Tongue (tissue), 2 donors: Measurements from ENCODE around the gene IRF2BP1. TPM values are rescaled to one million over a fixed set of nuclear protein-coding genes. Genes with fewer than 3 reads are reported as not detected.
"Not testable (repeated sequence)": the region's sequence is repeated elsewhere in the genome, so short reads cannot be mapped to it uniquely, and the experiment has no call there.

Source experiments
- DNase-seq: peaks from one replicate; pipeline ENCODE4 v3.0.0-alpha.2; 2015
- total RNA-seq: library from RNA; depleted of rRNA; stranded (reverse); fragments of >200 nt; gene quantifications from one replicate; pipeline ENCODE4 v1.2.3, GENCODE V29; 2014

The IRF2BP1 gene
- total RNA-seq, 1 donor from 2014 or later, result 29.0 TPM

GRCh38 chr19:45881082-45881908 is 4.6 kb downstream of the IRF2BP1 start:
- DNase-seq, result no peak

GRCh38 chr19:45879971-45880370 is 6.0 kb downstream of the IRF2BP1 start:
- DNase-seq, result no peak

GRCh38 chr19:45879055-45879454 is 6.9 kb downstream of the IRF2BP1 start:
- no peak for DNase-seq

GRCh38 chr19:45878043-45878794 is 7.7 kb downstream of the IRF2BP1 start:
- DNase-seq, result no peak

- peak; percentile 73 for DNase-seq
These were observed 9.3 kb downstream of the IRF2BP1 start for GRCh38 chr19:45876411-45877197.

- DNase-seq, result no peak
These were observed 9.9 kb downstream of the IRF2BP1 start for GRCh38 chr19:45876161-45876410.

- DNase-seq, result no peak
These were observed 11.3 kb downstream of the IRF2BP1 start for GRCh38 chr19:45874620-45874966.

- no peak for DNase-seq
These were observed 12.6 kb downstream of the IRF2BP1 start for GRCh38 chr19:45873219-45873772.

GRCh38 chr19:45872095-45872919 is 13.6 kb downstream of the IRF2BP1 start:
- DNase-seq, result no peak

- DNase-seq, result no peak
These were observed 15.1 kb downstream of the IRF2BP1 start for GRCh38 chr19:45870798-45871197.

- DNase-seq, result not testable (repeated sequence)
These were observed 18.7 kb downstream of the IRF2BP1 start for GRCh38 chr19:45867241-45867640.

GRCh38 chr19:45866400-45867176 is 19.4 kb downstream of the IRF2BP1 start:
- DNase-seq, result no peak

GRCh38 chr19:45865269-45865948 is 20.5 kb downstream of the IRF2BP1 start:
- DNase-seq, result no peak

- no peak for DNase-seq
These were observed 21.3 kb downstream of the IRF2BP1 start for GRCh38 chr19:45864629-45865082.

- peak; percentile 24 for DNase-seq
These were observed 21.9 kb downstream of the IRF2BP1 start, which contains the start of gene FOXA3 for GRCh38 chr19:45863840-45864628. TSS of gene FOXA3 (plus strand) at chr19:45864326. CDS start at chr19:45864457, 131 bp downstream.

GRCh38 chr19:45863335-45863839 is 22.6 kb downstream of the IRF2BP1 start:
- no peak for DNase-seq

GRCh38 chr19:45862564-45863334 is 23.2 kb downstream of the IRF2BP1 start, which contains the start of gene SYMPK:
TSS of gene SYMPK (minus strand) at chr19:45863147. CDS start at chr19:45854495, 8,652 bp downstream.
- peak; percentile 100 for DNase-seq

GRCh38 chr19:45862271-45862563 is 23.7 kb downstream of the IRF2BP1 start:
- DNase-seq, result no peak
